ENCODE measurements around the gene F10.

The F10 gene

GRCh38 chr13:113116871-113117271 lies 5.7 kb upstream of the F10 start:
- DNase-seq (ENCODE audit: low spot score) = no peak

GRCh38 chr13:113117335-113117872 lies 5.2 kb upstream of the F10 start:
- DNase-seq (ENCODE audit: low spot score) = no peak

GRCh38 chr13:113117911-113118260 lies 4.7 kb upstream of the F10 start:
- DNase-seq (ENCODE audit: low spot score) = no peak

- DNase-seq (ENCODE audit: low spot score) = no peak
Observed at GRCh38 chr13:113118261-113119021, 4.2 kb upstream of the F10 start.

- no peak for DNase-seq (ENCODE audit: low spot score)
Observed at GRCh38 chr13:113119166-113119821, 3.3 kb upstream of the F10 start.

- DNase-seq (ENCODE audit: low spot score) = no peak
Observed at GRCh38 chr13:113119822-113120189, 2.8 kb upstream of the F10 start.

- no peak for DNase-seq (ENCODE audit: low spot score)
Observed at GRCh38 chr13:113120300-113121182, 2.1 kb upstream of the F10 start.

- no peak for DNase-seq (ENCODE audit: low spot score)
Observed at GRCh38 chr13:113121183-113121927, 1.2 kb upstream of the F10 start.

GRCh38 chr13:113121928-113122471 lies 599 bp upstream of the F10 start:
- no peak for DNase-seq (ENCODE audit: low spot score)

- no peak for DNase-seq (ENCODE audit: low spot score)
Observed at GRCh38 chr13:113123226-113124201, 915 bp downstream of the F10 start.

GRCh38 chr13:113124211-113124970 lies 1.8 kb downstream of the F10 start:
- no peak for DNase-seq (ENCODE audit: low spot score)

GRCh38 chr13:113125506-113126264 lies 3.1 kb downstream of the F10 start:
- DNase-seq (ENCODE audit: low spot score) = no peak

GRCh38 chr13:113126265-113127150 lies 3.9 kb downstream of the F10 start:
- no peak for DNase-seq (ENCODE audit: low spot score)

GRCh38 chr13:113129480-113129879 lies 6.9 kb downstream of the F10 start:
- DNase-seq (ENCODE audit: low spot score) = no peak

- no peak for DNase-seq (ENCODE audit: low spot score)
Observed at GRCh38 chr13:113129921-113130750, 7.5 kb downstream of the F10 start.

- no peak for DNase-seq (ENCODE audit: low spot score)
Observed at GRCh38 chr13:113135281-113135760, 12.7 kb downstream of the F10 start.

Measured in LoVo (cell line).